HEK293 (cell line): ENCODE measurements around the gene MTX2.

ENCODE experiments used
- ATF2 ChIP-seq: fragments of 450-650 bp; formaldehyde crosslinking; IDR thresholded peaks from 2 replicates; pipeline ENCODE4 v1.5.1; 2016; ENCODE audit warnings: missing biosample characterization, missing genetic modification characterization, low read depth
- GLI2 ChIP-seq: fragments of 450-650 bp; formaldehyde crosslinking; IDR thresholded peaks from 2 replicates; pipeline ENCODE4; 2017; ENCODE audit warnings: missing biosample characterization, missing genetic modification characterization, low read depth, borderline replicate concordance
- HOXA7 ChIP-seq: sonication (generic); formaldehyde crosslinking; IDR thresholded peaks from 2 replicates; pipeline ENCODE4 v1.8.1; 2022; ENCODE audit warnings: missing genetic modification reagents, borderline replicate concordance
- IKZF3 ChIP-seq: fragments of 450-650 bp; IDR thresholded peaks from 2 replicates; pipeline ENCODE4 v1.5.0; 2018; ENCODE audit warnings: missing biosample characterization, mild to moderate bottlenecking, missing genetic modification characterization, moderate library complexity
- MZF1 ChIP-seq: fragments of 450-650 bp; formaldehyde crosslinking; IDR thresholded peaks from 2 replicates; pipeline ENCODE4 v1.5.1; 2017; ENCODE audit warnings: missing biosample characterization, missing genetic modification characterization, borderline replicate concordance
- OVOL3 ChIP-seq: fragments of 450-650 bp; formaldehyde crosslinking; IDR thresholded peaks from 2 replicates; pipeline ENCODE4 v1.5.1; 2016; ENCODE audit warnings: missing biosample characterization, missing genetic modification characterization
- PBX3 ChIP-seq: sonication (generic); formaldehyde crosslinking; IDR thresholded peaks from 2 replicates; pipeline ENCODE4 v1.8.1; 2022; ENCODE audit warnings: mild to moderate bottlenecking, moderate library complexity, missing genetic modification reagents
- PRDM6 ChIP-seq: fragments of 450-650 bp; formaldehyde crosslinking; IDR thresholded peaks from 2 replicates; pipeline ENCODE4 v1.5.1; 2017; ENCODE audit warnings: missing biosample characterization, missing genetic modification characterization
- REPIN1 ChIP-seq: fragments of 450-650 bp; formaldehyde crosslinking; IDR thresholded peaks from 2 replicates; pipeline ENCODE4 v1.5.1; 2017; ENCODE audit warnings: missing biosample characterization, missing genetic modification characterization, low read depth
- YY2 ChIP-seq: fragments of 450-650 bp; formaldehyde crosslinking; IDR thresholded peaks from 2 replicates; pipeline ENCODE4 v1.5.1; 2016; ENCODE audit warnings: missing biosample characterization, missing genetic modification characterization
- ZBTB10 ChIP-seq: fragments of 450-650 bp; formaldehyde crosslinking; IDR thresholded peaks from 2 replicates; pipeline ENCODE4 v1.5.1; 2016; ENCODE audit warnings: missing biosample characterization, missing genetic modification characterization
- ZBTB11 ChIP-seq: fragments of 450-650 bp; formaldehyde crosslinking; conservative IDR thresholded peaks from 2 replicates; pipeline ENCODE4 v1.5.1; 2016; ENCODE audit warnings: low read depth, missing biosample characterization, missing genetic modification characterization
- ZBTB26 ChIP-seq: fragments of 450-650 bp; formaldehyde crosslinking; optimal IDR thresholded peaks from 2 replicates; pipeline ENCODE3; 2016; ENCODE audit warnings: missing biosample characterization, mild to moderate bottlenecking, missing genetic modification characterization
- ZNF10 ChIP-seq: fragments of 450-650 bp; formaldehyde crosslinking; IDR thresholded peaks from 2 replicates; pipeline ENCODE4 v1.5.1; 2017; ENCODE audit warnings: missing biosample characterization, missing genetic modification characterization
- ZNF23 ChIP-seq: fragments of 450-650 bp; formaldehyde crosslinking; IDR thresholded peaks from 2 replicates; pipeline ENCODE4 v1.5.1; 2016; ENCODE audit warnings: missing biosample characterization, missing genetic modification characterization, borderline replicate concordance
- ZNF311 ChIP-seq: fragments of 450-650 bp; formaldehyde crosslinking; IDR thresholded peaks from 2 replicates; pipeline ENCODE4 v1.5.1; 2017; ENCODE audit warnings: missing biosample characterization, missing genetic modification characterization, borderline replicate concordance
- ZNF350 ChIP-seq: fragments of 450-650 bp; formaldehyde crosslinking; IDR thresholded peaks from 2 replicates; pipeline ENCODE4 v1.5.0; 2017; ENCODE audit warnings: missing biosample characterization, mild to moderate bottlenecking, missing genetic modification characterization
- ZNF394 ChIP-seq: fragments of 450-650 bp; formaldehyde crosslinking; IDR thresholded peaks from 2 replicates; pipeline ENCODE4 v1.5.1; 2016; ENCODE audit warnings: missing biosample characterization, missing genetic modification characterization, mild to moderate bottlenecking, moderate library complexity, borderline replicate concordance
- ZNF404 ChIP-seq: fragments of 450-650 bp; formaldehyde crosslinking; IDR thresholded peaks from 2 replicates; pipeline ENCODE4 v1.5.1; 2017; ENCODE audit warnings: missing biosample characterization, missing genetic modification characterization
- ZNF416 ChIP-seq: fragments of 450-650 bp; formaldehyde crosslinking; IDR thresholded peaks from 2 replicates; pipeline ENCODE4 v1.5.1; 2016; ENCODE audit warnings: missing biosample characterization, missing genetic modification characterization
- ZNF501 ChIP-seq: fragments of 450-650 bp; formaldehyde crosslinking; IDR thresholded peaks from 2 replicates; pipeline ENCODE4 v1.5.1; 2016; ENCODE audit warnings: missing biosample characterization, missing genetic modification characterization
- ZNF510 ChIP-seq: fragments of 450-650 bp; formaldehyde crosslinking; IDR thresholded peaks from 2 replicates; pipeline ENCODE4 v1.5.1; 2018; ENCODE audit warnings: mild to moderate bottlenecking, missing genetic modification characterization, missing biosample characterization; ENCODE audit not compliant: insufficient replicate concordance
- ZNF596 ChIP-seq: fragments of 450-650 bp; IDR thresholded peaks from 2 replicates; pipeline ENCODE4 v1.5.0; 2018; ENCODE audit warnings: missing biosample characterization, mild to moderate bottlenecking, missing genetic modification characterization, moderate library complexity
- ZNF623 ChIP-seq: fragments of 450-650 bp; formaldehyde crosslinking; IDR thresholded peaks from 2 replicates; pipeline ENCODE4 v1.5.1; 2016; ENCODE audit warnings: missing biosample characterization, missing genetic modification characterization
- ZNF639 ChIP-seq: fragments of 450-650 bp; formaldehyde crosslinking; IDR thresholded peaks from 2 replicates; pipeline ENCODE4 v1.5.1; 2016; ENCODE audit warnings: missing biosample characterization, missing genetic modification characterization
- ZNF664 ChIP-seq: fragments of 450-650 bp; formaldehyde crosslinking; IDR thresholded peaks from 2 replicates; pipeline ENCODE4 v1.5.1; 2016; ENCODE audit warnings: missing biosample characterization, missing genetic modification characterization
- ZNF777 ChIP-seq: fragments of 450-650 bp; formaldehyde crosslinking; IDR thresholded peaks from 2 replicates; pipeline ENCODE4 v1.5.1; 2017; ENCODE audit warnings: missing biosample characterization, missing genetic modification characterization, borderline replicate concordance

Gene MTX2

GRCh38 chr2:176297067-176297466 lies 27.8 kb downstream of the MTX2 start (continued):
- no peak for TF ChIP-seq ZBTB26 (tag by site-specific recombination)
- TF ChIP-seq ZNF623 (tag by site-specific recombination), result no peak
- no peak for TF ChIP-seq ZNF311 (tag by site-specific recombination)
- no peak for TF ChIP-seq REPIN1 (tag by site-specific recombination)
- TF ChIP-seq ZNF777 (tag by site-specific recombination), result no peak
- TF ChIP-seq IKZF3, result peak; percentile 64; the same call in 1 of the 2 replicates
- TF ChIP-seq ZNF23 (tag by site-specific recombination), result no peak
- no peak for TF ChIP-seq ZNF510 (tag by site-specific recombination)
- TF ChIP-seq ZNF416 (tag by site-specific recombination), result no peak
- no peak for TF ChIP-seq ZNF501 (tag by site-specific recombination)
- no peak for TF ChIP-seq PBX3 (CRISPR knock-in tag)
- no peak for TF ChIP-seq ZNF664
- TF ChIP-seq ZNF394 (tag by site-specific recombination), result no peak
- no peak for TF ChIP-seq ZNF639 (tag by site-specific recombination)
- TF ChIP-seq ZBTB11 (tag by site-specific recombination), result no peak
- no peak for TF ChIP-seq ZNF404 (tag by site-specific recombination)
- no peak for TF ChIP-seq ZBTB10 (tag by site-specific recombination)
- TF ChIP-seq YY2 (tag by site-specific recombination), result no peak
- TF ChIP-seq MZF1, result no peak; the same call in 1 of the 2 replicates
- peak; percentile 85 for TF ChIP-seq PRDM6 (tag by site-specific recombination)
- no peak for TF ChIP-seq HOXA7
- TF ChIP-seq ZNF350 (tag by site-specific recombination), result no peak
- TF ChIP-seq ZNF10 (tag by site-specific recombination), result 0 out of 2 replicates have a peak, but pooled peaks have one; percentile 16
- TF ChIP-seq ZNF596 (tag by site-specific recombination), result 0 out of 2 replicates have a peak, but pooled peaks have one; percentile 17
- TF ChIP-seq GLI2 (tag by site-specific recombination), result 0 out of 2 replicates have a peak, but pooled peaks have one; percentile 12
- TF ChIP-seq OVOL3 (tag by site-specific recombination), result no peak
- TF ChIP-seq ATF2 (tag by site-specific recombination), result no peak
